HG03025 (cell line): ENCODE data around the gene MYEOV.

Experiments used
- ATAC-seq: cut with Tn5 transposase; IDR thresholded peaks from one replicate; pipeline ENCODE4 v1.9.1; 2021; ENCODE audit warnings: mild to moderate bottlenecking, moderate library complexity; ENCODE audit not compliant: unreplicated experiment, low FRiP score

MYEOV gene

GRCh38 chr11:69300120-69301060, 6.4 kb downstream of the MYEOV start:
- no peak for ATAC-seq

GRCh38 chr11:69301081-69301454, 7.1 kb downstream of the MYEOV start:
- ATAC-seq = no peak

GRCh38 chr11:69301455-69302401, 7.8 kb downstream of the MYEOV start:
- ATAC-seq = no peak

- ATAC-seq = no peak
Observed at GRCh38 chr11:69302447-69303020, 8.6 kb downstream of the MYEOV start.

GRCh38 chr11:69303427-69303826, 9.5 kb downstream of the MYEOV start:
- no peak for ATAC-seq

- ATAC-seq = no peak
Observed at GRCh38 chr11:69304258-69304657, 10.3 kb downstream of the MYEOV start.

GRCh38 chr11:69304686-69305085, 10.7 kb downstream of the MYEOV start:
- ATAC-seq = no peak

- no peak for ATAC-seq
Observed at GRCh38 chr11:69305885-69306540, 12.1 kb downstream of the MYEOV start.

GRCh38 chr11:69306821-69307220, 12.9 kb downstream of the MYEOV start:
- no peak for ATAC-seq

GRCh38 chr11:69307421-69307820, 13.5 kb downstream of the MYEOV start:
- ATAC-seq = no peak

- ATAC-seq = no peak
Observed at GRCh38 chr11:69307871-69308431, 14.0 kb downstream of the MYEOV start.

GRCh38 chr11:69308491-69308911, 14.5 kb downstream of the MYEOV start:
- ATAC-seq = no peak

- ATAC-seq = no peak
Observed at GRCh38 chr11:69308936-69309615, 15.1 kb downstream of the MYEOV start.

- ATAC-seq = no peak
Observed at GRCh38 chr11:69309631-69310280, 15.8 kb downstream of the MYEOV start.

- ATAC-seq = no peak
Observed at GRCh38 chr11:69310351-69310750, 16.4 kb downstream of the MYEOV start.

GRCh38 chr11:69310934-69311766, 17.2 kb downstream of the MYEOV start:
- ATAC-seq = no peak

- no peak for ATAC-seq
Observed at GRCh38 chr11:69311767-69312385, 17.9 kb downstream of the MYEOV start.
